Activated B cell treated with CpG ODN at 0.5 μM for 24 hours (primary cell): ENCODE data around the gene WWOX. TPM values are rescaled to one million over a fixed set of nuclear protein-coding genes. Genes with fewer than 3 reads are reported as not detected.

Source experiments
- ATAC-seq: fragments of 200-7000 bp; cut with Tn5 transposase; one replicate; pipeline ENCODE4 v1.10.0; 2021; ENCODE audit warnings: low read depth, mild to moderate bottlenecking, moderate library complexity
- CTCF ChIA-PET: fragments of 350-600 bp; sonication (Branson Sonifier 250); formaldehyde crosslinking; loops from one replicate; lab custom pipeline; 2021; ENCODE audit warnings: antibody characterized with exemption; lab: Charles Lee
- POLR2A ChIA-PET: fragments of 350-600 bp; sonication (Branson Sonifier 250); formaldehyde crosslinking; loops from one replicate; lab custom pipeline; 2021; ENCODE audit warnings: antibody characterized with exemption; lab: Charles Lee
- DNase-seq: peaks from one replicate; pipeline ENCODE4 v3.0.0; 2022
- H3K27ac Mint-ChIP-seq: one replicate; pipeline ENCODE4 v1.8.0; 2020; ENCODE audit warnings: mixed read lengths
- H3K27me3 Mint-ChIP-seq: one replicate; pipeline ENCODE4 v1.8.0; 2021; ENCODE audit warnings: mixed read lengths
- H3K36me3 Mint-ChIP-seq: one replicate; pipeline ENCODE4 v1.8.0; 2021; ENCODE audit warnings: low read depth, mixed read lengths
- H3K4me1 Mint-ChIP-seq: one replicate; pipeline ENCODE4 v1.8.0; 2021; ENCODE audit warnings: mixed read lengths
- H3K4me3 Mint-ChIP-seq: one replicate; pipeline ENCODE4 v1.8.0; 2020; ENCODE audit warnings: mild to moderate bottlenecking, mixed read lengths
- H3K9me3 Mint-ChIP-seq: one replicate; pipeline ENCODE4 v1.8.0; 2020; ENCODE audit warnings: mixed read lengths
- CTCF ChIP-seq: fragments of 200-600 bp; IDR thresholded peaks from one replicate; pipeline ENCODE4 v1.8.0; 2022; ENCODE audit warnings: antibody characterized with exemption, mild to moderate bottlenecking
- intact Hi-C: fragments of 100-400 bp; cut with micrococcal nuclease; formaldehyde crosslinking; loops from one replicate; pipeline ENCODE4 v1.15.1; 2024
- total RNA-seq: library from RNA; stranded (reverse); gene quantifications from 2 replicates; pipeline ENCODE4 v1.2.3, GENCODE V29; 2022

Gene WWOX
- total RNA-seq, 1 donor from 2014 or later: 22.6 TPM

- Mint-ChIP-seq H3K9me3 (peaks cover 7% of the 10 kb centered on the region), H3K4me1 (peaks cover 14% of the 10 kb centered on the region), H3K4me3 (no peak overlapping the region), H3K27me3 (no peaks in the 10 kb centered on the region), H3K27ac (no peak overlapping the region), H3K36me3 (no peaks in the 10 kb centered on the region)
- TF ChIP-seq CTCF: no peak
- no peak for DNase-seq
- ChIA-PET CTCF (no interaction called here), POLR2A (no interaction called here)
- intact Hi-C loops: no loop called here
- no peak for ATAC-seq
Observed at GRCh38 chr16:79162977-79163376, 1063.5 kb downstream of the WWOX start.

GRCh38 chr16:79163691-79164387 is 1064.4 kb downstream of the WWOX start:
- POLR2A ChIA-PET: no interaction called here
- peaks cover 9% of the 10 kb centered on the region for H3K9me3 Mint-ChIP-seq

GRCh38 chr16:79164388-79164995 is 1065.0 kb downstream of the WWOX start:
- ATAC-seq (no peak), DNase-seq (no peak)
- Mint-ChIP-seq H3K4me3 (no peak overlapping the region), H3K4me1 (peaks cover 14% of the 10 kb centered on the region), H3K36me3 (no peaks in the 10 kb centered on the region), H3K27me3 (no peaks in the 10 kb centered on the region), H3K9me3 (peaks cover 9% of the 10 kb centered on the region), H3K27ac (no peak overlapping the region)
- ChIA-PET CTCF (no interaction called here), POLR2A (no interaction called here)
- no peak for TF ChIP-seq CTCF
- intact Hi-C loops: no loop called here

More at GRCh38 chr16:79163691-79164387, 1064.4 kb downstream of the WWOX start:
- Mint-ChIP-seq H3K36me3 (no peaks in the 10 kb centered on the region), H3K27ac (peak overlapping the region; percentile 51), H3K4me1 (peaks cover 14% of the 10 kb centered on the region), H3K4me3 (peak overlapping the region; percentile 72), H3K27me3 (no peaks in the 10 kb centered on the region)
- DNase-seq (no peak), ATAC-seq (peak; percentile 18)
- intact Hi-C loops: no loop called here
- CTCF ChIA-PET: no interaction called here
- TF ChIP-seq CTCF: no peak

GRCh38 chr16:79165079-79165478 is 1065.6 kb downstream of the WWOX start:
- Mint-ChIP-seq H3K9me3 (peaks cover 9% of the 10 kb centered on the region), H3K4me3 (no peak overlapping the region), H3K36me3 (no peaks in the 10 kb centered on the region), H3K27ac (no peak overlapping the region), H3K27me3 (no peaks in the 10 kb centered on the region), H3K4me1 (peaks cover 14% of the 10 kb centered on the region)
- CTCF ChIA-PET: no interaction called here
- no peak for ATAC-seq
- no peak for TF ChIP-seq CTCF
- no peak for DNase-seq
- POLR2A ChIA-PET: no interaction called here
- intact Hi-C loops: no loop called here

GRCh38 chr16:79165506-79165905 is 1066.1 kb downstream of the WWOX start:
- H3K27ac Mint-ChIP-seq: no peak overlapping the region
- DNase-seq (no peak), ATAC-seq (no peak)
- POLR2A ChIA-PET: no interaction called here
- CTCF ChIA-PET: no interaction called here
- no peak for TF ChIP-seq CTCF
- H3K27me3 Mint-ChIP-seq: no peaks in the 10 kb centered on the region
- peaks cover 14% of the 10 kb centered on the region for H3K4me1 Mint-ChIP-seq
- intact Hi-C loops: no loop called here
- no peaks in the 10 kb centered on the region for H3K36me3 Mint-ChIP-seq
- H3K4me3 Mint-ChIP-seq: no peak overlapping the region
- H3K9me3 Mint-ChIP-seq: peaks cover 9% of the 10 kb centered on the region
